HepG2 (cell line): ENCODE measurements around the gene SLC6A9. TPM values are rescaled to one million over a fixed set of nuclear protein-coding genes. Genes with fewer than 3 reads are reported as not detected.

Experiments
- AGO2 ChIP-seq: fragments of 200-400 bp; formaldehyde crosslinking; optimal IDR thresholded peaks from 2 replicates; pipeline ENCODE3; 2017; ENCODE audit warnings: mild to moderate bottlenecking, low read depth, low read length, moderate library complexity
- AKAP8 ChIP-seq: sonication (generic); formaldehyde crosslinking; IDR thresholded peaks from 2 replicates; pipeline ENCODE4 v1.5.1; 2020; ENCODE audit warnings: mild to moderate bottlenecking, missing genetic modification reagents
- ERF ChIP-seq: IDR thresholded peaks from 2 replicates; pipeline ENCODE4 v1.6.1; 2018; ENCODE audit warnings: missing biosample characterization, missing genetic modification reagents
- KMT2A ChIP-seq: sonication (generic); formaldehyde crosslinking; IDR thresholded peaks from 2 replicates; pipeline ENCODE4 v1.4.0; 2020; ENCODE audit warnings: missing genetic modification reagents
- LCORL ChIP-seq, 2 experiments: fragments of 450-650 bp in 1 of 2; sonication (generic) in 1 of 2; formaldehyde crosslinking in 1 of 2; IDR thresholded peaks; 2 replicates each; pipeline versions ENCODE4 v1.5.0 to v1.6.1; 2017 to 2020; ENCODE audit warnings: antibody characterized with exemption in 1 of 2, missing genetic modification reagents in 1 of 2
- MYC ChIP-seq: sonication (generic); formaldehyde crosslinking; IDR thresholded peaks from 2 replicates; pipeline ENCODE4 v1.9.0; 2021; ENCODE audit warnings: missing genetic modification reagents, borderline replicate concordance
- PITX1 ChIP-seq: sonication (generic); formaldehyde crosslinking; IDR thresholded peaks from 2 replicates; pipeline ENCODE4 v1.5.1; 2020; ENCODE audit warnings: mild to moderate bottlenecking, missing genetic modification reagents
- SALL2 ChIP-seq: sonication (generic); formaldehyde crosslinking; IDR thresholded peaks from 2 replicates; pipeline ENCODE4 v1.8.1; 2023; ENCODE audit warnings: mild to moderate bottlenecking, missing genetic modification reagents, inconsistent platforms
- SP1 ChIP-seq, 2 experiments: fragments of 450-650 bp in 1 of 2; sonication (generic) in 1 of 2; formaldehyde crosslinking in 1 of 2; IDR thresholded peaks; 2 replicates each; pipeline versions ENCODE4 v1.4.0 to v1.6.1; 2016 to 2020; ENCODE audit warnings: missing genetic modification reagents in 1 of 2
- TAF15 ChIP-seq: fragments of 200-400 bp; formaldehyde crosslinking; IDR thresholded peaks from one replicate; pipeline ENCODE4 v1.6.1; 2018; ENCODE audit warnings: mild to moderate bottlenecking, low read depth, low read length; ENCODE audit not compliant: poor library complexity, severe bottlenecking
- YEATS2 ChIP-seq: sonication (generic); formaldehyde crosslinking; IDR thresholded peaks from 2 replicates; pipeline ENCODE4 v1.4.0; 2020; ENCODE audit warnings: missing genetic modification reagents, borderline replicate concordance
- ZBTB20 ChIP-seq: sonication (generic); formaldehyde crosslinking; IDR thresholded peaks from 2 replicates; pipeline ENCODE4 v1.8.1; 2023; ENCODE audit warnings: missing genetic modification reagents, low read depth, mild to moderate bottlenecking, borderline replicate concordance
- ZMAT3 ChIP-seq: sonication (generic); formaldehyde crosslinking; conservative IDR thresholded peaks from 2 replicates; pipeline ENCODE4 v1.7.0; 2021; ENCODE audit warnings: missing genetic modification reagents
- ZNF563 ChIP-seq: sonication (generic); formaldehyde crosslinking; IDR thresholded peaks from 2 replicates; pipeline ENCODE4 v1.8.0; 2022; ENCODE audit warnings: mild to moderate bottlenecking, moderate library complexity, missing genetic modification reagents
- polyA plus RNA-seq, 8 experiments: library from polyadenylated mRNA; depleted of rRNA in 3 of 8; stranded (reverse) in 7 of 8; unstranded in 1 of 8; fragments of >200 nt; fragmentation: Illumina TruSeq in 4 of 8; extraction: Trizol in 4 of 8; gene quantifications; 2 replicates each; pipeline versions ENCODE4 v1.2.1 to v1.2.3, GENCODE V29; 2011 to 2016; ENCODE audit warnings: low read depth in 4 of 8, missing spikeins in 1 of 8, mixed read lengths in 1 of 8; ENCODE audit not compliant: insufficient read depth in 1 of 8
- total RNA-seq, 5 experiments: library from RNA; depleted of rRNA; stranded (reverse); fragments of >200 nt; fragmentation: Illumina TruSeq; extraction: Trizol; gene quantifications; 2 replicates each; pipeline ENCODE4 v1.2.3, GENCODE V29; 2016; ENCODE audit warnings: low read depth in 1 of 5
- TF ChIP-seq, protein P1 (sequence below): sonication (generic); formaldehyde crosslinking; IDR thresholded peaks from 2 replicates; pipeline ENCODE4 v1.4.0; 2020; ENCODE audit warnings: missing genetic modification reagents, borderline replicate concordance
- TF ChIP-seq, protein P2 (sequence below): sonication (generic); formaldehyde crosslinking; IDR thresholded peaks from 2 replicates; pipeline ENCODE4 v1.4.0; 2020; ENCODE audit warnings: mild to moderate bottlenecking, missing genetic modification reagents, borderline replicate concordance
- TF ChIP-seq, protein P3 (sequence below): sonication (generic); formaldehyde crosslinking; IDR thresholded peaks from 2 replicates; pipeline ENCODE4 v1.5.1; 2020; ENCODE audit warnings: mild to moderate bottlenecking, moderate library complexity, missing genetic modification reagents

Gene SLC6A9
- total and polyA plus RNA-seq, 2 of the 13 experiments (the other 11 are each of a cell fraction or from before 2014, with no cell fraction given): 8.5 to 9.9 TPM

GRCh38 chr1:43991476-43992231, 39.6 kb downstream of the SLC6A9 start, which contains the start of gene CCDC24 (continued):
- TF ChIP-seq, protein P1, sequence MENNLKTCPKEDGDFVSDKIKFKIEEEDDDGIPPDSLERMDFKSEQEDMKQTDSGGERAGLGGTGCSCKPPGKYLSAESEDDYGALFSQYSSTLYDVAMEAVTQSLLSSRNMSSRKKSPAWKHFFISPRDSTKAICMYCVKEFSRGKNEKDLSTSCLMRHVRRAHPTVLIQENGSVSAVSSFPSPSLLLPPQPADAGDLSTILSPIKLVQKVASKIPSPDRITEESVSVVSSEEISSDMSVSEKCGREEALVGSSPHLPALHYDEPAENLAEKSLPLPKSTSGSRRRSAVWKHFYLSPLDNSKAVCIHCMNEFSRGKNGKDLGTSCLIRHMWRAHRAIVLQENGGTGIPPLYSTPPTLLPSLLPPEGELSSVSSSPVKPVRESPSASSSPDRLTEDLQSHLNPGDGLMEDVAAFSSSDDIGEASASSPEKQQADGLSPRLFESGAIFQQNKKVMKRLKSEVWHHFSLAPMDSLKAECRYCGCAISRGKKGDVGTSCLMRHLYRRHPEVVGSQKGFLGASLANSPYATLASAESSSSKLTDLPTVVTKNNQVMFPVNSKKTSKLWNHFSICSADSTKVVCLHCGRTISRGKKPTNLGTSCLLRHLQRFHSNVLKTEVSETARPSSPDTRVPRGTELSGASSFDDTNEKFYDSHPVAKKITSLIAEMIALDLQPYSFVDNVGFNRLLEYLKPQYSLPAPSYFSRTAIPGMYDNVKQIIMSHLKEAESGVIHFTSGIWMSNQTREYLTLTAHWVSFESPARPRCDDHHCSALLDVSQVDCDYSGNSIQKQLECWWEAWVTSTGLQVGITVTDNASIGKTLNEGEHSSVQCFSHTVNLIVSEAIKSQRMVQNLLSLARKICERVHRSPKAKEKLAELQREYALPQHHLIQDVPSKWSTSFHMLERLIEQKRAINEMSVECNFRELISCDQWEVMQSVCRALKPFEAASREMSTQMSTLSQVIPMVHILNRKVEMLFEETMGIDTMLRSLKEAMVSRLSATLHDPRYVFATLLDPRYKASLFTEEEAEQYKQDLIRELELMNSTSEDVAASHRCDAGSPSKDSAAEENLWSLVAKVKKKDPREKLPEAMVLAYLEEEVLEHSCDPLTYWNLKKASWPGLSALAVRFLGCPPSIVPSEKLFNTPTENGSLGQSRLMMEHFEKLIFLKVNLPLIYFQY: peak; percentile 75
- TF ChIP-seq AKAP8 (CRISPR knock-in tag) (peak; percentile 97), KMT2A (CRISPR knock-in tag) (no peak), YEATS2 (CRISPR knock-in tag) (peak; percentile 19; the same call in 1 of the 2 replicates), TAF15 (no peak), ZNF563 (peak; percentile 84; the same call in 1 of the 2 replicates), LCORL (IDR thresholded peaks at IDR 0.05) (no peak), LCORL (CRISPR knock-in tag; IDR thresholded peaks at IDR 0.05) (peak; percentile 58; the same call in 1 of the 2 replicates), ZMAT3 (peak; percentile 29; the same call in 1 of the 2 replicates), ERF (CRISPR knock-in tag) (peak; percentile 30; the same call in 1 of the 2 replicates), AGO2 (peak; percentile 98), MYC (CRISPR knock-in tag) (peak; percentile 76; the same call in 1 of the 2 replicates), SALL2 (0 out of 2 replicates have a peak, but pooled peaks have one; percentile 51), PITX1 (peak; percentile 38; the same call in 1 of the 2 replicates), SP1 (IDR thresholded peaks at IDR 0.05) (no peak), SP1 (CRISPR knock-in tag; IDR thresholded peaks at IDR 0.05) (peak; percentile 63), ZBTB20 (peak; percentile 63; the same call in 1 of the 2 replicates)
- TF ChIP-seq, protein P2, sequence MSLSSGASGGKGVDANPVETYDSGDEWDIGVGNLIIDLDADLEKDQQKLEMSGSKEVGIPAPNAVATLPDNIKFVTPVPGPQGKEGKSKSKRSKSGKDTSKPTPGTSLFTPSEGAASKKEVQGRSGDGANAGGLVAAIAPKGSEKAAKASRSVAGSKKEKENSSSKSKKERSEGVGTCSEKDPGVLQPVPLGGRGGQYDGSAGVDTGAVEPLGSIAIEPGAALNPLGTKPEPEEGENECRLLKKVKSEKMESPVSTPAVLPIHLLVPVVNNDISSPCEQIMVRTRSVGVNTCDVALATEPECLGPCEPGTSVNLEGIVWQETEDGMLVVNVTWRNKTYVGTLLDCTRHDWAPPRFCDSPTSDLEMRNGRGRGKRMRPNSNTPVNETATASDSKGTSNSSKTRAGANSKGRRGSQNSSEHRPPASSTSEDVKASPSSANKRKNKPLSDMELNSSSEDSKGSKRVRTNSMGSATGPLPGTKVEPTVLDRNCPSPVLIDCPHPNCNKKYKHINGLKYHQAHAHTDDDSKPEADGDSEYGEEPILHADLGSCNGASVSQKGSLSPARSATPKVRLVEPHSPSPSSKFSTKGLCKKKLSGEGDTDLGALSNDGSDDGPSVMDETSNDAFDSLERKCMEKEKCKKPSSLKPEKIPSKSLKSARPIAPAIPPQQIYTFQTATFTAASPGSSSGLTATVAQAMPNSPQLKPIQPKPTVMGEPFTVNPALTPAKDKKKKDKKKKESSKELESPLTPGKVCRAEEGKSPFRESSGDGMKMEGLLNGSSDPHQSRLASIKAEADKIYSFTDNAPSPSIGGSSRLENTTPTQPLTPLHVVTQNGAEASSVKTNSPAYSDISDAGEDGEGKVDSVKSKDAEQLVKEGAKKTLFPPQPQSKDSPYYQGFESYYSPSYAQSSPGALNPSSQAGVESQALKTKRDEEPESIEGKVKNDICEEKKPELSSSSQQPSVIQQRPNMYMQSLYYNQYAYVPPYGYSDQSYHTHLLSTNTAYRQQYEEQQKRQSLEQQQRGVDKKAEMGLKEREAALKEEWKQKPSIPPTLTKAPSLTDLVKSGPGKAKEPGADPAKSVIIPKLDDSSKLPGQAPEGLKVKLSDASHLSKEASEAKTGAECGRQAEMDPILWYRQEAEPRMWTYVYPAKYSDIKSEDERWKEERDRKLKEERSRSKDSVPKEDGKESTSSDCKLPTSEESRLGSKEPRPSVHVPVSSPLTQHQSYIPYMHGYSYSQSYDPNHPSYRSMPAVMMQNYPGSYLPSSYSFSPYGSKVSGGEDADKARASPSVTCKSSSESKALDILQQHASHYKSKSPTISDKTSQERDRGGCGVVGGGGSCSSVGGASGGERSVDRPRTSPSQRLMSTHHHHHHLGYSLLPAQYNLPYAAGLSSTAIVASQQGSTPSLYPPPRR: peak; percentile 27; the same call in 1 of the 2 replicates
- TF ChIP-seq, protein P3, sequence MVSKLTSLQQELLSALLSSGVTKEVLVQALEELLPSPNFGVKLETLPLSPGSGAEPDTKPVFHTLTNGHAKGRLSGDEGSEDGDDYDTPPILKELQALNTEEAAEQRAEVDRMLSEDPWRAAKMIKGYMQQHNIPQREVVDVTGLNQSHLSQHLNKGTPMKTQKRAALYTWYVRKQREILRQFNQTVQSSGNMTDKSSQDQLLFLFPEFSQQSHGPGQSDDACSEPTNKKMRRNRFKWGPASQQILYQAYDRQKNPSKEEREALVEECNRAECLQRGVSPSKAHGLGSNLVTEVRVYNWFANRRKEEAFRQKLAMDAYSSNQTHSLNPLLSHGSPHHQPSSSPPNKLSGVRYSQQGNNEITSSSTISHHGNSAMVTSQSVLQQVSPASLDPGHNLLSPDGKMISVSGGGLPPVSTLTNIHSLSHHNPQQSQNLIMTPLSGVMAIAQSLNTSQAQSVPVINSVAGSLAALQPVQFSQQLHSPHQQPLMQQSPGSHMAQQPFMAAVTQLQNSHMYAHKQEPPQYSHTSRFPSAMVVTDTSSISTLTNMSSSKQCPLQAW (CRISPR knock-in tag): peak; percentile 82
